ENCODE data around the gene TXNRD1.

- peak; percentile 73 to 92 (median 88) for TF ChIP-seq CTCF (IDR thresholded peaks at IDR 0.05)
- no peak for TF ChIP-seq POLR2A (IDR thresholded peaks at IDR 0.05)
Measured at GRCh38 chr12:104215638-104216297, at the start of gene TXNRD1.

Measured in Peyer's patch (tissue), 4 donors.